Smooth muscle cell of the brain vasculature (primary cell): Measurements from ENCODE around the gene ZNF469.

Experiments used
- DNase-seq: peaks from one replicate; pipeline ENCODE4 v3.0.0-alpha.2; 2012; ENCODE audit warnings: low read depth, low spot score

ZNF469 gene

DNA sequence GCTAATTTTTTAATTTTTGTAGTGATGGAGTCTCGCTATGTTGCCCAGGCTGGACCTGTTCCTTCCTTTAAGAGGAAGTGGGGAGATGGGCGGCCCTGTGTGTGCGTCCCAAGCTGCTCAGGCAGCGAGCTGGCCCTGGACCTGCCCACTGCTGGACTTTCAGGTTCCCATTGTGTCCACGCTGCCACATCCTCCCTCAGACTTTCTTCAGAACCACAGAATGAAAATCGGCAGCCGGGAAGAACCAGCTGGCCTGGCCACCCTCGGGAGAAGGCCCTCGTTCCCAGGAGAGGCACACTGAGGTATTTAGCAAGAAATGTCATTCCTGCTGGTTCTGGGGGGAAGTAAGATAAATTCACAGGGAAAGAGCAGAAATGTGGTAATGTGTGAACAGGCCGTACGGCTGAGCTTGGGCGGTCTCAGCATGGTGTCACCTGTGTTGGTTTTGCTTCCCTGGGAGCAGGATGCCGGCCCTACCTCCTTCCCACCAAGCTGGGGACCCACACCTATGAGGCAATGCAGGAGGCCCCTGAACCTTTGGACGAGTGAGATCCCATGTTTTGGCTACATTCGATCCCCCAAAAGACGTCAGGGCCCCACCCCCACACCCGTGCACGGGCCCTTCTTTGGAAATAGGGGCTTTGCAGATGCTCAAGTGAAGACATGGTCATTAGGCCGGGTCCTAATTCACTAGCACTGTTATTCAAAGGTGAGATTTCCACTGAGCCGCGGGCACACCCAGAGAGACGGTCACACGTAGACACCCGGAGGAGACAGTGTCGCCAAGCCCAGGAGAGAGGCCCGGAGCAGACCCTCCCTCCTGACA is 35.9 kb upstream of the ZNF469 start:
- no peak for DNase-seq

DNA sequence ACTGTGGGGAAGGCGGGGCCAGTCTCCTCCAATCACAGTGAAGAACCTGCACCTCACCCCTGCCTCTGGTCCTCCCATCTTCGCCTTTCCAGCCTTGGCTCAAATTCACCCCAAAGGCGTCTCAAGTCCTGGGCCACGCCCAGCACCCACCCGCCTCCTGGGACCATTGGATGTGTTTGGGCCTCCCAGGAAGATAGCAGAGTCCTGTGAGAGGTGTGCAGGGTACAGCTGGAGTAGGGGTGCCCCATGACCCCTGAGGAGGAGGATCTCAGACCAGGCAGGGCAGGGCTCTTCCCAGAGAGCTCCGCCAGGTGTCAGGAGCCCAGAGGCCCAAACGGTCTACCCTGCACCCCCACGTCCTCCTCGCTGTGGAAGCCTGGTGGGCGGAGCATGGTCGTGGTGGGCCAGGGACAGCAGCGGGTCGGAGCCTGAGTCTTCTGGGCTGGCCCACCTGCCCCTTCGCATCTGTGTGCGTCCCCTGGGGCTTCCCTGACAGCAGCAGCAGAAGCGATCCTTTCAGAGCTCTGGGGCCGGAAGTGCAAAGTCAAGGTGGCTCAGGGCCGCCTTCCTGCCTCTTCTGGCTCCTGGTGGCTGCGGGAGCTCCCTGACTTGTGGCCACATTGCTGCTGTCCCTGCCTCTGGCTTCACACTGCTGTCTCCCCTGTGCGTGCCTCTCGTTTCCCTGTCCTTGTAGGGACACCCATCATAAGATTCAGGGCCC is 34.9 kb upstream of the ZNF469 start:
- DNase-seq, result no peak

DNA sequence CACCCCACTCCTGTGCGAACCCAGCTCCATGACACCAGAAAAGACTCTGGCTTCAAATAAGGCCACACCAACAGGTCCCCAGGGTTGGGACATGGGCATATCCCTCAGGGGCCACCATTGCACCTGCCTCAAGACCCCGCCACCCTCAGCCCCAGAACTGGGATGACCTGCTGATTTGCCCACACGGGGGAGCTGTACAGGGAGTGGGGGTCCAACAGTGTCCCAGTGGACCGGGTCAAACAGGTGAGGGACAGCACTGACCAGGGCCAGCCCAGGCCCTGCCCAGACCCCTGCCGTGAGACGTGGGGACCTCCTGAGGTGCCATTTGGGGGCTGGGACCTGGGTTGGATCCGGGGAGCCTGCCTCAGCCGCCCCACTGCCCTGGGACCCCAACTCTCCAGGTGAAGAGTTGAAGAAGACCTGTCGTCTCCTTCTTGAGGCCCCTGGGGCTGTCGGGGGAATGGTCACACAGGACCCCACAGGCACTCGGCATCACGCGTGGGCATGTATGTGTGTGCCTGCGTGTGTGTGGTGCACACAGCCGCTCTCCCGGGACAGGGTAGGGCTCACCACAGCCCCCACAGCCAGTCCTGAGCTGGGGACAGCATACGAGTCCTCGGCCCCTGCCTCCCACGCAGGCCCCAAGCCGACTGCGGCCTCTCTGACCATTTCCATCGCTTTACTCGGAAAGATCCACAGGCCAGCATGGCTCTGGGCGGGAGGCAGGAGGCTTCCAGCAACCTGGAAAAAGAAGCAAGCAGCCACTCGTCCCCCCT is 34.2 kb upstream of the ZNF469 start:
- DNase-seq, result no peak

DNA sequence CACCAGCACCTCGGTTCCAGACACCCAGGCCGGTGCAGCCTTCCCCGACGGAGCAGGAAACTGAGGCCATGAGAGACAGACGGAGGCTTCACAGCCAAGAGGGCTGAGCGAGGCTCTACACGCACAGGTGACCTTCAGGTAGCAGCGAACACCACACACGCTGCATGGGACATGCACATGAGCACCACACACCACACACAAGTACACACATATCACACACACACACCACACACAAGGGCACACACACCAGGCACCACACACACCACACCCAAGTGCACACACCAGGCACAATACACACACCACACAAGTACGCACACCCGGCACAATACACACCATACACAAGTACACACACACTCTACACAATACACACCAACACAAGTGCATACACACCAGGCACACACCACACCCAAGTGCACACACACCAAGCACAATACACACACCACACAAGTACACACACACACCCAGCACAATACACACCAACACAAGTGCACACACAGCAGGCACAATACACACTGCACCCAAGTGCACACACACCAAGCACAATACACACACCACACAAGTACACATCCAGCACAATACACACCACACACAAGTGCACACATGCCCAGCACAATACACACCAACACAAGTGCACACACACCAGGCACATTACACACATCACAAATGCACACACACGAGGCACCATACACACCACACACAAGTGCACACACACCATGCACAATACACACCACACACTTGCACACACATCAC is 33.4 kb upstream of the ZNF469 start:
- no peak for DNase-seq

DNA sequence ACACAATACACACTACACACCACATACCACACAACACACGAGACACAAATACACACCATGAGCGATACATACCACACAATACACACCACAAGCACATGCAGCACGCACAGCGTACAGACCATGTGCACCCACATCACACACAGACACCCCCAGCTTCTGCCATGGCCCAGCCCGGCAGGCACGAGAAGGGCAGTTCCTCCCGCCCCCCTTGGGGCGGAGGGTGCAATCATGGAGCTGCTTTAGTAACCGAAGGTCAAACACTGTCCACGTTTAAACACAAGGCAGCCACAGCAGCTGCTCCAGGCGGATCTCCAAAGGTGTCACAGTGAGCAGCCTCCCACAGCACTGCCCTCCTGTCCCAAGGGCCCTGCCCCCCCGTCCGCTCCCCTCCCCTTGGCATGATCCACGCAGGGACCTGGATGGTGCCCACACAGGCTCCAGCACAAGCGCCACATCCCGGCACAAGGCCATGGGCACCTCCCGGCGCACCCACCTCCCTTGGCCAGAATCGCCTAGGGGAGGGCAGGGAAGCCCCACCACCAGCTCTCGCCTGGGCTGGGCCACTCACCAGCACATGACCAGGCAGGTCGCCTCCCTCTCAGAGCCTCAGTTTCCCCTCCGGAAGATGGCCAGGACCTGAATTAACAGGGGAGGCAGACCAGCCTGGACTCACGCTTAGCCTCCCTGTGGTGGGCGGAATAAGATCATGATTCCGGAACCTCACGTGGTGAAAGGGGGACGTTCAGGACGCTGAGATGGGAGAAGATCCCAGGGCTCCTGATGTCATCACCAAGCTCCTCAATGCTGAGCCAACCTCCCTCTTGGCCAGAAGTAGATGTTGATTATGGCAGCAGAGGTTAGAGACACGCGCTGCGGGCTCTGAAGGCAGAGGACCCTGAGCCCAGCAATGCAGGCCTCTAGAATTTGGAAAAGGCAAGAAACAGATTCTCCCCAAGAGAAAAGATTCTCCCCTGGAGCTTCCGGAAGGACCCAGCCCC is 32.6 kb upstream of the ZNF469 start:
- DNase-seq, result no peak

DNA sequence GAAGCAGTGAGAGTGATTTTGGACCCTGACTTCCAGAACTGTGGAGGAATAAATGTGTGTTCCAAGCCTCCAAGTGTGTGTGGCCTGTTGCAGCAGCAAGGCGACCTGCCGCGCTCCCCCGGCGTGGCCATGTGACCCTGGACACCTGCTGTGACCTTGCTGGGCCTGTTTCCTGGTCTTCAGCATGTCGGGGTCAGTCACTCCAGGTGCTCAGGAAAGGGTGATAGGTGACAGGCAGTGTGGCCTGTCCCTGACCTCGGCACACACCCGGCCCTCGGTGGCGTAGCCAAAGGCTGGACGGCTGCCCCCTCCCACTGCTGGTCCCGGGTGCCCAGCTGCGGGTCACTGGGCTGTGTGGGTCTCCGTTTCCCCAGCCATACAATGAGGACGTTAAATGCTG is 31.8 kb upstream of the ZNF469 start:
- no peak for DNase-seq

DNA sequence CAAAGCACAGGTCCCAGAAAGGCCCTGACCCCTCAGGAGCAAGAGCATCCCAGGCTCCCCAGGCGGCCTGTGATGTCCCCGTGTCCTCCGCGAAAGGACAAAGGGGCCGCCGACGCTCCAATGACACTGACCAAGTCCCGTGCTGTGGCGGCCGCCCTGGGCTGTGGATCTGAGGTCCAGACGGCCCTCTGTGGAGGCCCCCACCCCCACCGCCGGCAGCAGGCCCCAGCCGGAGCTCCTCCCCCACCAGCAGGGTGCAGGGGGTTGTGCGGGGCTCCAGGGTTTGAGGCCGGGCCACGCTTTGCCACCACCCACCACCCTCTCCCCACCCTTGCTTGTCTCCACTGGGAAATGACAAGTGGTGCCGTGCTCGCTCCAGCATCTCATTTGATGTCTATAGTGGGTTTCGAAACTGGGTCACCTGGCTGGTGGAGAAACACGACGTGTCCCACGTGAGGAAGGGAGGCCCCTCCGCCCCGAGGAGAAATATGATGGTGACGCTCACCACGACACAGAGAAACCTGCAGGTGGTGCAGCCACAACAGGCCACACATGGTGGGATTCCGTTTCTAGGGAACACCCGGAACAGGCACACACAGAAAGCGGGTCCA is 31.2 kb upstream of the ZNF469 start:
- no peak for DNase-seq

DNA sequence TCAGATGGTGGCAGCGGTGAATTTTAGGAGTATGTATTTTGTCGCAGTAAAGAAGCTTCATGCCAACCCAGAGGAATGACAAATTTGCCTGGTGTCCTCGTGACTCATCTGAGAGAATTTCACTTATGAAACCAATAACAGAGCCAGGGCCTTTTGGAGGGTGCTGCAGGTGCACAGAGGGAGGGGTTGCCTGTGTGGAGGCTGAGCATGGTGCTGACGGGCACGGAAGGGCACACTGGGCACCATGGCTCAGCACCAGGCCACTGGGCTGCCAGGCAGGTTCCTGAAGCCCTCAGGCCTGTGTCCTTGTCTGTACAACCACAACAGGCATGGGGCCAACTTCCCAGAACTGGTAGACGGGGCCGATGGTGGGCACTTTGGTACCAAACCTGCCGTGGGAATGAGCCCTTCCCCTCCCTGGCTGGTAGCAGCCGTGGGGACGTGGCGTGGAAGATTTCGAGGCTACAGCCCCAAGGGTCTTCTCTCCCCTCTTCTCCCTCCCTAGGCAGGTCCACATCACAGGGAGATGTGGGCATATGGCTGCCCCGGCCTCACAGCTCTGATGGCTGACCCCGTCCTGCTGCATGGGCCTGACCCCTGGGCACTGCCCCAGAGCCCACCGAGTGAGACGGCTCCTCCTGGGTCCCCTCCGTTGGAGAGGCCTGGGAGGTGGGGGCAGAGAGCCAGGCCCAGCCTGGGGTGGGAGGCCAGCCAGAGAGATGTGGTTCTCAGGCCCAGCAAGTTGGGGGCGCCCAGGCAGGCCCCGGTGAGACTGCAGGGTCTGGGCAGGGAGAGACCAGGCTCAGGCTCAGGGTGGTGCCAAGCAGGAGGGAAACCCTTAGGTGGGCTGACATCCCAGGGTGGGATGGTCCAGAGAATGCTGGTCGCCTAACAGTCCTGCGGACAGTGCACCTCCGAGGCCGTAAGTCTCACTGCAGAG is 30.2 kb upstream of the ZNF469 start:
- DNase-seq, result no peak

DNA sequence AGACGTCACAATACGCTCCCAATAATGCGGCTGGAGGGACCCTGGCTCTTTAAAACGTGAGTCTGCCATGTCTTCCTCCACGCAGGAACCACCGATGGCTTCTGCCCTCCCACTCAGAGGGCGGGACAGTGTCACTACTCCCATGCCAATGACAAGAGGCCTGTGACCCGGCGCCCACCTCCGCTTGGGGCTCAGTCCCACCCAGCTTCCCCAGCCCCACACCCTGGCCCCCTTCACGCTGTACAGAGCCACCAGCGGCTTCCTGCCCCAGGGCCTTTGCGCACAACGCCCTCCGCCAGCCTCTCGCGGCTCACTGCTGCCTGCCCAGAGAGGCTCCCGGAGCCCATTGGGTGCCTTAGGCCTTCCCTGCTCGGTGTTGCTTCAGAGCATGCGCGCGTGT is 29.5 kb upstream of the ZNF469 start:
- DNase-seq, result no peak

DNA sequence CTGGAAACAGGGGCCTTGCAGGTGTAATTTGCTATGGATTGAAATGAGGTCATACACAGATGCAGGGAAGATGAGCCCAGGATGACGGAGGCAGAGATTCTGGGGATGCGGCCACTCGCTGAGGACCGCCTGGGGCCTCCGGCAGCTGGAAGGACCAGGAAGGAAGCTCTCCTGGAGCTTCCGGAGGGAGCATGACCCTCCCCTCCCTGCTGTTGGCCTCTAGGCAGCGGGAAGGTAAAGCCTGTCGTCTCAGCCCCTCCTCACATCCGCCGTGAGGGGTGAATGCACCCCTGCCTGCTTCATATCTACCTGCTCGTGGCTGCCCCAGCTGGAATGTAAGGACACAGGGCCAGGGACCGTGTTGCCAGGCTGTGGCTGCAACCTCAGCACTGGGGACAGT is 29.1 kb upstream of the ZNF469 start:
- no peak for DNase-seq

DNA sequence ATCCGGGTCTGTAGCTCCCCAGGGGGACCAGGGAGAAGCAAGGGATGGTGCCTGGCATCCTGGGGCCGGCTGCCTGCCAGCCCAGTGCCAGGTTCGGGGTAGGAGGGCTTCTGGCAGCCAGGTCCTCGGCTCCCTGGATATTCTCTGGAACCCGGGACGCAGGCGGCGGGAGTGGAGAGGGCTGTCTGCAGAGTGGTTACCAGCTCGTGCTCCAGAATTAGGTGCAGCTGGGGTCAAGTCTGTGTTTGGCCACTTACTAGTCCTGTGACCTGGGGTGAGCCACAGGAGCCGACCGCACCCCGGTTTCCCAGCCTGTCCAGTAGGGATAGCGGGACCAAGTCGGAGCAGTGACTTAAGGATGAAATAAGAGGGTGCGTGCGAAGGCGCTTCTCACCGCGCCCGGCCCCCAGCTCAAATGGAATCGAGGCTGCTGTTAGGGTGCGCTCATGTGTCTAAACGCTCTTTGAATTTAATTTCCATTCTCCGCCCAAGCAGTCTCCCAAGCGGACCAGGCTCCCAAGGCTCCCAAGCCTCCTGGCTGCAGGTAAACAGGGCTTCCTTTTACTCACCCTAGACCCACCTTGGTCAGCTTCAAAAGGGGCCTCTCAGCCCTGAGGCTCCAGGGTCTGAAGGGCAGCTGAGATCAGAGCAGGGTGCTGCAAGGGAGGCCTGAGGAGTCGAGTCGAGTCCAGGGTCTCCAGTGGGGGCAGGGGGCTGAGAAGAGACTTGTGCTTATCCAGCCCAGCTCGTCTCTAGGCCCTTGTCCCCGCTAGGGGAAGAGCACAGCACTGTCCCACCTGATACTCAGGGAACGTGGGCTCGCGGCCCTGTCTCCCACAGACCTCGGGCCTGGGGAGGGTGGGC is 28.3 kb upstream of the ZNF469 start:
- no peak for DNase-seq

DNA sequence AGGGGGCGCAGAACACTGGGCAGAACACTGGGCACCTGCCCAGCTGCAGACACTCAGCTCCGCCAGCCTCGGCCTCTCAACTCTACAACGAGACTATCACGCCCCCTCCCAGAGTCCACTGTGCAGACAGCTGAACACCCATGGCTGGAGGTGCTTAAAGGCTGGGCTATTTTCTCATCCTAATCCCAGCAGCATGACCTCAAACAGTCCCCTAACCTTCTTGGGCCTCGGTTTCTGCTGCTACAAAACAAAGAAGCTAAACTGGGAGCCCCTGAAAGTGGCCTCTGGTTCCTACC is 27.7 kb upstream of the ZNF469 start:
- DNase-seq, result no peak

DNA sequence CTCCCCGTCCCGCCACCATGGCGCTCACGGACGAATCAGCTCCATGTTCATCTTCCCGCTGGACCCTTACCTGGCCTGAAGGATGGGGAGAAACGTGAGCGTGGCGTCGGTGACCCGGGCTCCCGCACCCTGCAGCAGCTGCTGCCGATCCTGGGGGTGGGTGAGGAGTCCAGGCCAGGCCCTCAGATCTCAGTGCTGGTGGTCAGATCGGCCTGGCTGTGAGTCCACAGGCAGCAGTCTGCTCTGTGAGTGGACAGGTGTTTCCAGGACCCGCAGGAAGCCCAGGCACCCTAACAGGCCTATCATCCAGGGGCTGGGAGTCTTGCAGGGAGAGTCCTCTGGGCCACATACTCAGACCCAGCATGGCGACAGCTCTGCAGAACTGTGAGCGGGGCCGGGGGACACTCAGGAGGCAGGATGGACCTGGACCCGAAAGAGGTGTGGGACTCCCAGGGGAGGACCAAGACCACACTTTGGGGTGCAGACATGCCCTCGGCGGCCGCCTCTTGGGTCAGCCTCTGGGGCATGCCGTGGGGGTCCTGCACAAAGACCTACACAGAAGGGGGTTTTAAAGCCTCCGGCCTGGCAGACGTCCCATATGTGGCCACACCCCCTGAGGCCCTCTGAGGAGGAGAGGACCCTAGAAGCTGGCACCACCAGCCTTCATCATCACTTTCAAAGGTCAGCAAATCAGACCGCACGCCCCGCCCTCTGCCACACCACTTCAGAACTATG is 27.2 kb upstream of the ZNF469 start:
- no peak for DNase-seq

DNA sequence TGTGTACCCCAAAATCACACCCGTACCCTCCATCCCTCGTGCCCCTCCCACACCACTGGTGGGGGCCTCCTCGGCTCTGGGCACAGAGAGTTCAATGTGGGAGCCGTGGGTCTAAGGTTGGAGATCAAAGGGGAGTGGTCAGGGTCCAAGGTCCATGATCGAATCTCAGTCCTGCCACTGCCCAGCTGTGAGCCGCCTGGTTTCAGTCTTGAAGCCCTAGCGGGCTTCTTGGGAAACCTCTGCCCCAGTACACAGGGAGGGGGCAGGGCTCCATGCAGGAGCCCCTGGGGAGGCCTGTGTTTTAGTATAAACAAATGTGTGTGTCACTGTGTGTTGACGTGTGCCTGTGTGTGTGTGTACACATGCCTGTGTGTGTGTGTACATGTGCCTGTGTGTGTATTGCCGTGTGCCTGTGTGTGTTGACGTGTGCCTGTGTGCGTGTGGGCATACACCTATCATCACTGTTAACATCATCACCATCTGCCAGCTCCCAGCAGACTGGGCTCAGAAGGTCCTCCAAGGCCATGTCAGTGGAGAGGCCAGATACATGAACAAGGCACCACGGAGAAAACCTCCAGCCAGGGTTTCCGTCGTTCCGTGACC is 26.5 kb upstream of the ZNF469 start:
- DNase-seq, result no peak

DNA sequence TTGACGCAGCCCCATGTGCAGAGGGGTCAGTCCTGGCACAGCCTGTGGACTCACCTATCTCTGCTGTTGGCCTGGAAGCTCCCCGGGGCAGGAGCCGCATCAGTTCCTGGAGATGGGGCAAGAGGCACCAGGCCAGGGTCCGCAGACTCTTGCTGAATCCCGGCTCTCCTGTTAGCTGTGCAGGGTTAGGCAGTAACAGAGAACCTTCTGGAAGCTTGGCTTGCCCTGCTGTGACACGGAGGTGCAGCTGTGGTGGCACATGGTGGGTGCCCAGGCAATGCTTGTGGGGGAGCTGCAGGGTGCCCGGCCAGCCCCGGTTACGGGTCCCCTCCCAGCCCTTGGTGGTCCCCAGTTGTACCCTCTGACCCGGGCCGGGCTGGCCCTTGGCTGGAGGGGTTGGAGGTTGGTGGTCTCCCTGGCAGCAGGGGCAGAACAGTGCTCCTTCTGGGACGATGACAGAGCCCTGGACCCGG is 26.0 kb upstream of the ZNF469 start:
- DNase-seq, result no peak

DNA sequence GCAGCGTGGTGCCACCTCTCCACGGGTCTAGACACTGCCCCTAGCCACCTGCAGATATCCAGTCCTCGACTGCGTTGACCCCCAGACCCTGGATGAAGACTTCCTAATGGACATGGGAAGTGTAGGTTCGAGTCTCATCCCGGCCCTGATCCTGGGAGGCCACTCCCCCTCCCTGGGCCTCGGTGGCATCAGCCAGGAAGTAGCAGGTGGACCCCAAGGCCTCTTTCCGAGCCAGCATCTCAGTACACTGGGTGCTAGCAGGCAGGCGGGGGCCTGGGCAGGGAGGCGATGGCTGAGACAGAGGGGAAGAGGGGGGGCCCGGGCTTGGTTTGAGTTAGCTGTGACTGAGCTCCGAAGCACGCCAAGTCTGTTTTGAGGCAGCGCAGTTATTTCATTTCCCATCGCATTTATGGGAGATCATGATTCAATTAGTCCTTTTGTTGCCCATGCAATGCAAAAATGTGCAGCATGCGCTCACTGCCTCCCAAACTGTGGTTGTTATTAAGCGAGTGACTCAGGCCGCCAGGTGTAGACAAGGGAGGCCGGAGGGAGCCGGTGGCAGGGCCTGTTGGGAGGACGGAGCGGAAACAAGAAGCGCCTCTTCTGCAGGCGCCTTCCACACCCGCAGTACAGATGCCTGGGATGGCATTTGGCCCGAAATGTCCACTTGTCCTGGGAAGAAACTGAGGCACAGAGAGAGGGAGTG is 25.3 kb upstream of the ZNF469 start:
- DNase-seq, result no peak
